A673 (cell line): ENCODE results near the gene MNAT1. TPM values are rescaled to one million over a fixed set of nuclear protein-coding genes. Genes with fewer than 3 reads are reported as not detected.

ENCODE experiments used
- BruUV-seq: library from RNA; stranded (reverse); fragments of 400-500 nt; replicated peaks from 2 replicates; lab custom pipeline; 2021; lab: Mats Ljungman, UMichigan
- CTCF ChIA-PET: fragments of 300-600 bp; sonication (Branson Sonifier 250); formaldehyde crosslinking; loops from one replicate; lab custom pipeline; 2022; ENCODE audit warnings: antibody characterized with exemption; lab: Charles Lee
- POLR2A ChIA-PET: fragments of 300-600 bp; sonication (Branson Sonifier 250); formaldehyde crosslinking; loops from one replicate; lab custom pipeline; 2022; ENCODE audit warnings: antibody characterized with exemption; ENCODE audit not compliant: low non-redundant PET; lab: Charles Lee
- DNase-seq: peaks from one replicate; pipeline ENCODE4 v3.0.0-alpha.2; 2015; ENCODE audit warnings: low spot score
- H3K27ac ChIP-seq: fragments of 200-600 bp; sonication (generic); 2 replicates; pipeline ENCODE4 v1.5.1; 2016; ENCODE audit warnings: mixed run types, low read depth, mild to moderate bottlenecking, mixed read lengths, antibody characterized with exemption, low read length; ENCODE audit not compliant: poor library complexity, severe bottlenecking
- H3K27me3 ChIP-seq: fragments of 200-600 bp; sonication (generic); replicated peaks from 2 replicates; pipeline ENCODE4 v1.6.1; 2017; ENCODE audit warnings: mixed run types, low read depth, mild to moderate bottlenecking, mixed read lengths, antibody characterized with exemption, low read length; ENCODE audit not compliant: insufficient read depth, poor library complexity
- H3K36me3 ChIP-seq: fragments of 200-600 bp; sonication (generic); 2 replicates; pipeline ENCODE4 v1.6.1; 2016; ENCODE audit warnings: mixed run types, mild to moderate bottlenecking, mixed read lengths, antibody characterized with exemption, low read length; ENCODE audit not compliant: insufficient read depth, poor library complexity, severe bottlenecking
- H3K4me1 ChIP-seq: fragments of 200-600 bp; sonication (generic); 2 replicates; pipeline ENCODE4 v1.6.1; 2017; ENCODE audit warnings: mixed run types, mild to moderate bottlenecking, mixed read lengths, antibody characterized with exemption, low read length; ENCODE audit not compliant: insufficient read depth, poor library complexity, severe bottlenecking
- H3K4me3 ChIP-seq: fragments of 200-600 bp; sonication (generic); 2 replicates; pipeline ENCODE4 v1.5.1; 2016; ENCODE audit warnings: low read depth, mixed run types, mild to moderate bottlenecking, mixed read lengths, low read length; ENCODE audit not compliant: poor library complexity, severe bottlenecking
- H3K9me3 ChIP-seq: fragments of 200-600 bp; sonication (generic); 2 replicates; pipeline ENCODE4 v1.6.1; 2016; ENCODE audit warnings: mixed run types, low read depth, mild to moderate bottlenecking, mixed read lengths, antibody characterized with exemption, low read length; ENCODE audit not compliant: poor library complexity, severe bottlenecking
- EZH2 ChIP-seq: fragments of 200-600 bp; sonication (generic); IDR thresholded peaks from 2 replicates; pipeline ENCODE4 v1.6.1; 2017; ENCODE audit warnings: borderline replicate concordance, low read depth, mild to moderate bottlenecking, mixed read lengths, antibody characterized with exemption, low read length; ENCODE audit not compliant: poor library complexity, severe bottlenecking
- intact Hi-C: fragments of 100-400 bp; cut with micrococcal nuclease; formaldehyde crosslinking; loops from one replicate; pipeline ENCODE4 v1.10.0; 2022; ENCODE audit not compliant: unreplicated experiment
- total RNA-seq: library from RNA; stranded (reverse); gene quantifications from 2 replicates; pipeline ENCODE4 v1.2.3, GENCODE V29; 2021
- TF ChIP-seq, protein P1 (sequence below): fragments of 300-800, 200-600 bp; sonication (generic); conservative IDR thresholded peaks from 2 replicates; pipeline ENCODE4 v1.5.1; 2017; ENCODE audit warnings: low read depth, mild to moderate bottlenecking, antibody characterized with exemption, low read length, moderate library complexity, mixed read lengths

The MNAT1 gene
- total RNA-seq, 1 experiment from 2014 or later = 70.9 TPM

DNA sequence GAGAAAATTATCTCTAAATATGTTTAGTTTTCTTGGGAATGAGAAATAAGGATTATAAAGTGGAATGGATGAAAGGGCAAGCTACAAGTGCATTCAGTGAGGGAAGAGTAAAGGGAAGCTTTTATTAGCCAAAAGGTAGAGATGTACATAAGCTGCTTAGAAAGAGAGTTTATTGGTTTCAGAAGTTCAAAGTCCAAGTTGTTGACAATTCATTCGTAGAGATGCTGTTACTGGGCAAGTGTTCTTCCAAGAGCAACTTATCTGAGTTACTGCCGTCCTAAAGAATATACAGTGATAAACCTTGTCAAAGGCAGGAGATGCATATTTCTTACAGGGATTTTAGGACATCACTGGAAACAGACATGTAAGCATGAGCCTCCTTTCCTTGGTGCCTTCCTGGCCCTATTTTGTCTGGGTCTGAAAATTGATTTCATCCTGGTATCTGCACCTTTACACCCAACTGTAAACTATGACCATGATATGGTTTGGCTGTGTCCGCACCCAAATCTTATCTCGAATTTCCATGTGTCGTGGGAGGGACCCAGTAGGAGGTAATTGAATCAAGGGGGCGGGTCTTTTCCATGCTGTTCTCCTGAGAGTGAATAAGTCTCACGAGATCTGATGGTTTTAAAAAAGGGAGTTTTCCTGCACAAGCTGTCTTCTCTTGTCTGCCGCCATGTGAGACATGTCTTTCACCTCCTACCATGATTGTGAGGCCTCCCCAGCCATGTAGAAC lies 199.5 kb downstream of the MNAT1 start:
- ChIA-PET POLR2A (no interaction called here), CTCF (no interaction called here)
- TF ChIP-seq, protein P1, sequence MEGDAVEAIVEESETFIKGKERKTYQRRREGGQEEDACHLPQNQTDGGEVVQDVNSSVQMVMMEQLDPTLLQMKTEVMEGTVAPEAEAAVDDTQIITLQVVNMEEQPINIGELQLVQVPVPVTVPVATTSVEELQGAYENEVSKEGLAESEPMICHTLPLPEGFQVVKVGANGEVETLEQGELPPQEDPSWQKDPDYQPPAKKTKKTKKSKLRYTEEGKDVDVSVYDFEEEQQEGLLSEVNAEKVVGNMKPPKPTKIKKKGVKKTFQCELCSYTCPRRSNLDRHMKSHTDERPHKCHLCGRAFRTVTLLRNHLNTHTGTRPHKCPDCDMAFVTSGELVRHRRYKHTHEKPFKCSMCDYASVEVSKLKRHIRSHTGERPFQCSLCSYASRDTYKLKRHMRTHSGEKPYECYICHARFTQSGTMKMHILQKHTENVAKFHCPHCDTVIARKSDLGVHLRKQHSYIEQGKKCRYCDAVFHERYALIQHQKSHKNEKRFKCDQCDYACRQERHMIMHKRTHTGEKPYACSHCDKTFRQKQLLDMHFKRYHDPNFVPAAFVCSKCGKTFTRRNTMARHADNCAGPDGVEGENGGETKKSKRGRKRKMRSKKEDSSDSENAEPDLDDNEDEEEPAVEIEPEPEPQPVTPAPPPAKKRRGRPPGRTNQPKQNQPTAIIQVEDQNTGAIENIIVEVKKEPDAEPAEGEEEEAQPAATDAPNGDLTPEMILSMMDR = no peak
- TF ChIP-seq EZH2 = no peak
- intact Hi-C loops = no loop called here
- BruUV-seq = no TSS peak
- no peaks in the 10 kb centered on the region for H3K36me3 ChIP-seq
- no peaks in the 10 kb centered on the region for H3K27me3 ChIP-seq
- no peak for DNase-seq
- peaks cover 6% of the 10 kb centered on the region for H3K4me1 ChIP-seq
- H3K4me3 ChIP-seq = no peak overlapping the region
- H3K27ac ChIP-seq = no peak overlapping the region
- H3K9me3 ChIP-seq = no peaks in the 10 kb centered on the region

DNA sequence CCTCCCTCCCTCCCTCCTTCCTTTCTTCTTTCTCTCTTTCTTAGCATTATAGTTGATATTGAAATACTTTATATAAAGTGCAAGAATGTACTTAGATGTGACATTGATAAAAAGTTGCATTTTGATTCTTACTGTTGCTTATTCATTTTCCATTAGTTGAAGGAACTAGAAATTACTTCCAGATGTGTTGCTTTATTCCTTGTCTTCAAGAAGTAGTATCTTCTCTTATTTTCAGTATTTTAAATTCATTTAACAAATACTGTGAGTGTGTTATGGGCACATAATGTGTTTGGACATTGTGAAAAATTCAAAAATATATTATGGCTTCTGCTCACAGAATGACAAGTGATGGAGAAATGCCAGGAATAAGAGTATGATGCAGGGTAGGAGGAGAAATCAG lies 200.8 kb downstream of the MNAT1 start:
- Histone ChIP-seq H3K4me3 (no peak overlapping the region), H3K36me3 (no peaks in the 10 kb centered on the region), H3K27ac (no peak overlapping the region), H3K4me1 (peaks cover 6% of the 10 kb centered on the region), H3K9me3 (no peaks in the 10 kb centered on the region), H3K27me3 (no peaks in the 10 kb centered on the region)
- intact Hi-C loops = no loop called here
- POLR2A ChIA-PET = no interaction called here
- no peak for TF ChIP-seq EZH2
- TF ChIP-seq, protein P1 = no peak
- CTCF ChIA-PET = no interaction called here
- BruUV-seq = no TSS peak
- DNase-seq = no peak

DNA sequence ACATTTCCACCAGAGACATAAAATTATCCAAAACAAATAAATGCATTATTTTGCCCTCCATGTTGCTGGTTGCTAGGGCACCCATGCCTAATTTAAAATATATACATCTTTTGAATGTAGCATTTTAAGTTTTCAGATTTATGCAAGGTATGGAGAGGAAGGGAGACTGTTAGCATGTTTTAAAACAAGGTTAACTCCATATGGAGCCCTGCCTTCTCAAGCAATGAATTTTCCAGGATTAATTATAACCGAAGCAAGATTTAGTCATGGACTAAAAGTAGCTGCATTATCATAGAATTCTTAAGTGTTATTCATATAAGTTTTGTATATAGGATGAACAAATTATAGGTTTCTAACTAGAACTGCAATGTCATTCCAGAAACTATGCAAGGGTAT lies 209.1 kb downstream of the MNAT1 start:
- ChIA-PET CTCF (no interaction called here), POLR2A (no interaction called here)
- Histone ChIP-seq H3K4me1 (peaks cover 33% of the 10 kb centered on the region), H3K4me3 (no peak overlapping the region), H3K27me3 (no peaks in the 10 kb centered on the region), H3K27ac (peak overlapping the region; percentile 71), H3K36me3 (no peaks in the 10 kb centered on the region), H3K9me3 (no peaks in the 10 kb centered on the region)
- no peak for TF ChIP-seq EZH2
- TF ChIP-seq, protein P1 = no peak
- DNase-seq = no peak
- intact Hi-C loops = no loop called here
- BruUV-seq = no TSS peak
